Activated CD8-positive, alpha-beta memory T cell treated with anti-CD3 and anti-CD28 coated beads for 48 hours (primary cell): Measurements from ENCODE around the gene COL4A5.

ENCODE experiments used
- DNase-seq, 3 experiments: peaks; one replicate each; pipeline ENCODE4 v3.0.0-alpha.2; 2020; ENCODE audit warnings: low read depth in 2 of 3, low spot score in 2 of 3

Gene COL4A5

DNA sequence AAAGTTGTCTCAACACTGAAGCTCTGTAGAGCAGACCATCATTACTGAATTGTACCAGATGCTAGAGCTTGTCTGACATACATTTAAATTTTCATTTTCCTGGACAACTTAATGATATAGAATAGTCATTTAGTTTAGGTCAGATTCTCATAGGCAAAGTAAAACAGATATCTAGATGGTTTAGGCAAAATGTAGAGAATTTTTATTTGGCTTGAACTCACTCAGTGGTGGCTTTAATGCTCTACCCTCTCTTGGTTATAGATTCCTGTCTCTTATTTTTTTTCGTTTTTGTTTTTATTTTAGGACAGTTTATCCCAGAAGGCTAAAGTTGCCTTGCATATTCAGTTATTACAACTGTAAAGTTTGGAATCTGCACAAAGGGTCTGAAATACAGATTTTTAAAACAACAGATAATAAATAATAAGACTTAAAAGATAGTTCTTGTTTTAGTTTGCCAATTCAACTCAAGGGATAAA, 300.7 kb downstream of the COL4A5 start:
- DNase-seq: no peak
